ENCODE results near the gene CRMP1.
"Not testable (repeated sequence)": the region's sequence is repeated elsewhere in the genome, so short reads cannot be mapped to it uniquely, and the experiment has no call there.

The CRMP1 gene

GRCh38 chr4:5865896-5866599 is 26.8 kb downstream of the CRMP1 start:
- in situ Hi-C loops (cut with HindIII; ENCODE audit: low sequenced_read_pairs): no loop called here
- TF ChIP-seq, protein P1, sequence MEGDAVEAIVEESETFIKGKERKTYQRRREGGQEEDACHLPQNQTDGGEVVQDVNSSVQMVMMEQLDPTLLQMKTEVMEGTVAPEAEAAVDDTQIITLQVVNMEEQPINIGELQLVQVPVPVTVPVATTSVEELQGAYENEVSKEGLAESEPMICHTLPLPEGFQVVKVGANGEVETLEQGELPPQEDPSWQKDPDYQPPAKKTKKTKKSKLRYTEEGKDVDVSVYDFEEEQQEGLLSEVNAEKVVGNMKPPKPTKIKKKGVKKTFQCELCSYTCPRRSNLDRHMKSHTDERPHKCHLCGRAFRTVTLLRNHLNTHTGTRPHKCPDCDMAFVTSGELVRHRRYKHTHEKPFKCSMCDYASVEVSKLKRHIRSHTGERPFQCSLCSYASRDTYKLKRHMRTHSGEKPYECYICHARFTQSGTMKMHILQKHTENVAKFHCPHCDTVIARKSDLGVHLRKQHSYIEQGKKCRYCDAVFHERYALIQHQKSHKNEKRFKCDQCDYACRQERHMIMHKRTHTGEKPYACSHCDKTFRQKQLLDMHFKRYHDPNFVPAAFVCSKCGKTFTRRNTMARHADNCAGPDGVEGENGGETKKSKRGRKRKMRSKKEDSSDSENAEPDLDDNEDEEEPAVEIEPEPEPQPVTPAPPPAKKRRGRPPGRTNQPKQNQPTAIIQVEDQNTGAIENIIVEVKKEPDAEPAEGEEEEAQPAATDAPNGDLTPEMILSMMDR (IDR thresholded peaks at IDR 0.05; ENCODE audit: low read depth, low read length): no peak
- no peak overlapping the region for H3K4me3 ChIP-seq (ENCODE audit: low read depth, low read length)
- DNase-seq (ENCODE audit: low read depth, low spot score): no peak

- TF ChIP-seq, protein P1 (IDR thresholded peaks at IDR 0.05; ENCODE audit: low read depth, low read length): no peak
- in situ Hi-C loops (cut with HindIII; ENCODE audit: low sequenced_read_pairs): no loop called here
- peak; percentile 93 for DNase-seq (ENCODE audit: low read depth, low spot score)
- no peak overlapping the region for H3K4me3 ChIP-seq (ENCODE audit: low read depth, low read length)
Observed at GRCh38 chr4:5863461-5864113, 29.3 kb downstream of the CRMP1 start.

- TF ChIP-seq, protein P1 (IDR thresholded peaks at IDR 0.05; ENCODE audit: low read depth, low read length): no peak
- in situ Hi-C loops (cut with HindIII; ENCODE audit: low sequenced_read_pairs): no loop called here
- no peak overlapping the region for H3K4me3 ChIP-seq (ENCODE audit: low read depth, low read length)
- DNase-seq (ENCODE audit: low read depth, low spot score): no peak
Observed at GRCh38 chr4:5858020-5858769, 34.7 kb downstream of the CRMP1 start.

DNA sequence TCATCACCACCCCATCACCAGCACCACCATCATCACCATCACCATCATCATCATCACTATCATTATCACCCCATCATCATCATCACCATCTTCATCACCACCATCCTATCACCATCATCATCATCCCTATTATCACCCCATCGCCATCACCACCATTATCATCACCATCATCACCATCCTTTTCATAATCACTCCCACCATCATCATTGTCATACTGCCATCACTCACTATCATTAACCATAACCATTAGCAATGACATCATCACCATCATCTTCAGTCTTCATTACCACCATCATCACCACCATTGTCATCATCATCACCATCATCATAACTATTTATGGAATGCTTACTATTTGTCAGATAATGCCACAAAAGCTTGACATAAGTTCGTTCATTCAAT is 35.7 kb downstream of the CRMP1 start:
- H3K4me3 ChIP-seq (ENCODE audit: low read depth, low read length): no peak overlapping the region
- no peak for DNase-seq (ENCODE audit: low read depth, low spot score)
- in situ Hi-C loops (cut with HindIII; ENCODE audit: low sequenced_read_pairs): no loop called here
- TF ChIP-seq, protein P1 (IDR thresholded peaks at IDR 0.05; ENCODE audit: low read depth, low read length): no peak

DNA sequence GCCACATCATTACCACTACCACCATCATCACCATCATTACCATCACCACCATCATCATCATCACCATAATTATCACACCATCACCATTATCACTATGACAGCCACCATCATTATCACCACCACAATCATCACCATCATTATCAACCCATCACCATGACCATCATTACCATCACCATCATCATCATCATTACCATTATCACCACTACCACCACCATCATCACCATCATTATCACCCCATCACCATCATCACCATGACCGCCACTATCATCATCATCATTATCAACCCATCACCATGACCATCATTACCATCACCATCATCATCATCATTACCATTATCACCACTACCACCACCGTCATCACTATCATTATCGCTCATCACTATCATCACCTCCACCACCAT is 36.5 kb downstream of the CRMP1 start:
- DNase-seq (ENCODE audit: low read depth, low spot score); H3K4me3 ChIP-seq (ENCODE audit: low read depth, low read length); in situ Hi-C loops (cut with HindIII; ENCODE audit: low sequenced_read_pairs): not testable (repeated sequence)

DNA sequence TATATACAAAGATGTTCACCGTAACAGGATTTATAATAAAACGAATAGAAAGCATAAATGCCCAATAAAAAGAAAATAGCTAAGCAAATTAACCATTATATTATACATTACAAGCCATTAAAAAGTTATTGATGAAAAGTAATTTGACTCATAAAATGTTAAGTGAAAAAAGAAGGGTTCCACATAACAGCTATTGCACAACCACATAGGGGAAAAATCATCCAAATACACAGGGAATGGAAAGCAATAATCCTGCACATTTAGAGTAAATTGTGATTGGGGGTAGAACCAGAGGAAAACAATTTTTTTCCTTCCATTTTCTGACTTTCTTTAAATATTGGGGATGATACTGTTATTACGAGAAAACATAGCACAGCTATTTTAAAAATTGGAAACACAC is 38.0 kb downstream of the CRMP1 start:
- in situ Hi-C loops (cut with HindIII; ENCODE audit: low sequenced_read_pairs): no loop called here
- no peak for DNase-seq (ENCODE audit: low read depth, low spot score)
- TF ChIP-seq, protein P1 (IDR thresholded peaks at IDR 0.05; ENCODE audit: low read depth, low read length): no peak
- no peak overlapping the region for H3K4me3 ChIP-seq (ENCODE audit: low read depth, low read length)

Measured in astrocyte of the spinal cord (primary cell).